ENCODE measurements around the gene AURKAIP1. TPM values are rescaled to one million over a fixed set of nuclear protein-coding genes. Genes with fewer than 3 reads are reported as not detected.
A peak's percentile ranks its signal among the peaks of the same experiment; 100 is the strongest.

Gene AURKAIP1
- total and polyA plus RNA-seq, 2 of the 4 experiments (the other 2 are of a cell fraction), result 45.7 to 107 TPM

- H2BK20ac ChIP-seq (ENCODE audit: low read depth, low read length), result no peak within 1 kb of the TSS
- TF ChIP-seq CHD1 (IDR thresholded peaks at IDR 0.05; ENCODE audit: low read depth, low read length), result no peak
- H3K4me3 ChIP-seq (ENCODE audit: insufficient read depth, low read depth, low read length), result no peak within 1 kb of the TSS
- no TSS peak for BruUV-seq (replicated peaks)
- peaks cover 10% of the 10 kb centered on the region for H3K36me3 ChIP-seq (ENCODE audit: control insufficient read depth, insufficient read depth, low read length)
- dilution Hi-C loops (cut with HindIII; ENCODE audit: low sequenced_read_pairs, unreplicated experiment), result no loop called here
- H3K23ac ChIP-seq (ENCODE audit: low read depth, low read length), result no peak within 1 kb of the TSS
- 83% methylated on average over 14 of the region's 41 CpGs; no CpG with 5 or more reads in 1 of the 2 experiments for WGBS, 2 experiments (ENCODE audit: extremely low coverage in 2 of 2, insufficient read length in 1 of 2)
- H3K4ac ChIP-seq (ENCODE audit: low read depth, low read length), result no peak within 1 kb of the TSS
- no peak within 1 kb of the TSS for H2BK5ac ChIP-seq (ENCODE audit: low read depth, low read length, poor library complexity, severe bottlenecking)
- no peak within 1 kb of the TSS for H4K91ac ChIP-seq (ENCODE audit: insufficient read depth, low read depth, low read length)
- peak within 1 kb of the TSS; percentile 32 for H2AFZ ChIP-seq (replicated peaks; ENCODE audit: low read length, poor library complexity)
- no peak within 1 kb of the TSS for H2BK120ac ChIP-seq (ENCODE audit: low read depth, low read length)
- H2BK15ac ChIP-seq (ENCODE audit: low read depth, low read length), result no peak within 1 kb of the TSS
- ChIA-PET POLR2A (ENCODE audit: unreplicated experiment) (no interaction called here), CTCF (no interaction called here)
- no peak within 1 kb of the TSS for H3K18ac ChIP-seq (ENCODE audit: low read depth, low read length)
- H3K27me3 ChIP-seq (ENCODE audit: control insufficient read depth, insufficient read depth, low read length), result no peaks in the 10 kb centered on the region
- peaks cover 9% of the 10 kb centered on the region for H3K9me1 ChIP-seq (ENCODE audit: insufficient read depth, low read length)
- H4K8ac ChIP-seq (ENCODE audit: low read depth in 2 of 2, low read length in 2 of 2), result no peak within 1 kb of the TSS
- intact Hi-C loops (cut with micrococcal nuclease), result no loop called here
- no peak for ATAC-seq (ENCODE audit: low read depth)
- DNase-seq, result no peak
- H3K56ac ChIP-seq (ENCODE audit: extremely low read depth, insufficient read depth, low read length), result no peak within 1 kb of the TSS
- no peak within 1 kb of the TSS for H4K5ac ChIP-seq (ENCODE audit: low read depth, low read length)
- no peak within 1 kb of the TSS for H3K27ac ChIP-seq (ENCODE audit: insufficient read depth, low read length)
- H4K20me1 ChIP-seq (ENCODE audit: insufficient read depth, low read length), result peaks cover 19% of the 10 kb centered on the region
- no peak within 1 kb of the TSS for H2AK5ac ChIP-seq (ENCODE audit: low read depth, low read length)
- no peak within 1 kb of the TSS for H3K14ac ChIP-seq (replicated peaks; ENCODE audit: low read depth, low read length)
- H3K9ac ChIP-seq (ENCODE audit: low read depth, low read length), result no peak within 1 kb of the TSS
- peaks cover 7 to 16% of the 10 kb centered on the region in 2 experiments; a peak in 2 of 4 replicates for H3K79me1 ChIP-seq (ENCODE audit: low read depth in 1 of 2, low read length in 2 of 2)
- H2AK9ac ChIP-seq (replicated peaks; ENCODE audit: low read depth, low read length, poor library complexity), result no peak within 1 kb of the TSS
- H3K4me2 ChIP-seq (ENCODE audit: low read depth, low read length), result no peak within 1 kb of the TSS
- H3K9me3 ChIP-seq (ENCODE audit: control insufficient read depth, insufficient read depth, low read length), result no peaks in the 10 kb centered on the region
- no peaks in the 10 kb centered on the region for H3K4me1 ChIP-seq (ENCODE audit: control insufficient read depth, insufficient read depth, low read length)
- in situ Hi-C loops (cut with MboI; ENCODE audit: low sequenced_read_pairs), result no loop called here
These were observed 43.7 kb downstream of the AURKAIP1 start, which contains the start of gene TAS1R3 for GRCh38 chr1:1331068-1331965. TSS of gene TAS1R3 (plus strand) at chr1:1331280. CDS start at chr1:1331346, 66 bp downstream.
